Measurements from ENCODE around the gene SAE1. TPM values are rescaled to one million over a fixed set of nuclear protein-coding genes. Genes with fewer than 3 reads are reported as not detected.

SAE1 gene
- total and polyA plus RNA-seq, 10 of the 15 experiments (the other 5 are each of a cell fraction or from before 2014, with no cell fraction given), result 62.0 to 246 (median 148) TPM

DNA sequence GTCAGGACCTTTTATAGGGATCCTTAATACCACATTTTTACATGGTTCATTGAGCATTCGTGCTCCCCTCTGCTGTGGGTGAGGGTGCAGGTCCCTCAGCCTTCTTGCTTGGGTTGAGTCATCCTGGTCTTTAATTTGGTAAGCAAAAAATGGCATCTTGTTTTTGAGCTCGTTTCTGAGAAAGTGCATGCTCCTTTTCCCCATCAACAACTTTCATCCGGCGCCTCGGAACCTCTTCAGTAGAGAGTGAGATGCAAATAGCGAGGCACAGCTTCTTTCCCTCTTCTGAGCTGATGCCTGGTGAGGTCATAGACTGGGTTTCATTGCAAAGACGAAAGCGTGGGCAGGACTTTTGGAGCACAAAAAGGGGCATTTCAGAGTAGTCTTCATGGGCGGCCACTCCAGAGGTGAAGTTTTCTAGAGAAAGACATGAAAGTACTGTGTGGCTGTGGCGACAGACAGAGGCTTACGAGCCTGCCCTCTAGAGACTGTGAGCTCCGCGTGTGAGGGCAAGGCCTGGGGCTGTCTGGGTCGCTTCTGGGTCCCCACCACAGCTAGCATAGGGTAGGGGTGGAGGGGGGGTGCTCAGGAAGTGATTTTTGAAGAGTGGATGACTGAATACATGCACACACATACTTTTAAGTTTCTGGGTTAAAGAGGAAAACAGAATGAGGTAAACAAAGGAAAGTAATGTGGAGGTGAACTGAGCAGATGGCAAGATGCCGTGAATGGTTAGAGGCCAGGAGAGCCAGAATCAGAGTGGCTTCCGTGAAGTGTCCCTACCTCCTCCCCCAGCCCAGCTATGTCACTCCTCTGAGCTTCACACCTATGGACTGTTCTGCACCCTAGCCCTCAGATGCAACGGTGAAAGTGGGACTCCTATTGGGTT lies 56.1 kb downstream of the SAE1 start (continued):
- TF ChIP-seq ZBED1 (IDR thresholded peaks at IDR 0.05; ENCODE audit: borderline replicate concordance) (no peak), SMC3 (IDR thresholded peaks at IDR 0.05; ENCODE audit: borderline replicate concordance, low read length) (peak; percentile 32; the same call in 1 of the 2 replicates), RAD51 (IDR thresholded peaks at IDR 0.05) (no peak), NFXL1 (IDR thresholded peaks at IDR 0.05; ENCODE audit: borderline replicate concordance) (no peak), EGR1 (IDR thresholded peaks at IDR 0.05; ENCODE audit: borderline replicate concordance in 1 of 2, low read depth in 2 of 2, low read length in 2 of 2) (peak in 1 of 2 experiments; percentile 84; a peak in 2 of 3 replicates), ZNF384 (IDR thresholded peaks at IDR 0.05; ENCODE audit: borderline replicate concordance, low read depth, low read length) (no peak), BCL11A (IDR thresholded peaks at IDR 0.05; ENCODE audit: low read depth, low read length) (0 out of 2 replicates have a peak, but pooled peaks have one; percentile 14), ZNF207 (IDR thresholded peaks at IDR 0.05; ENCODE audit: borderline replicate concordance) (no peak), POLR2AphosphoS5 (IDR thresholded peaks at IDR 0.05; ENCODE audit: low read length) (peak; percentile 44; the same call in 1 of the 2 replicates), LARP7 (IDR thresholded peaks at IDR 0.05) (no peak), JUNB (IDR thresholded peaks at IDR 0.05) (peak; percentile 54; the same call in 1 of the 2 replicates), SUPT20H (IDR thresholded peaks at IDR 0.05; ENCODE audit: borderline replicate concordance, control insufficient read depth, low read depth, low read length) (no peak), SREBF2 (IDR thresholded peaks at IDR 0.05; ENCODE audit: low read length) (no peak), CHD1 (IDR thresholded peaks at IDR 0.05; ENCODE audit: low read depth, low read length) (no peak), HCFC1 (IDR thresholded peaks at IDR 0.05; ENCODE audit: low read length) (peak; percentile 16; the same call in 1 of the 2 replicates)
- TF ChIP-seq, protein P1, sequence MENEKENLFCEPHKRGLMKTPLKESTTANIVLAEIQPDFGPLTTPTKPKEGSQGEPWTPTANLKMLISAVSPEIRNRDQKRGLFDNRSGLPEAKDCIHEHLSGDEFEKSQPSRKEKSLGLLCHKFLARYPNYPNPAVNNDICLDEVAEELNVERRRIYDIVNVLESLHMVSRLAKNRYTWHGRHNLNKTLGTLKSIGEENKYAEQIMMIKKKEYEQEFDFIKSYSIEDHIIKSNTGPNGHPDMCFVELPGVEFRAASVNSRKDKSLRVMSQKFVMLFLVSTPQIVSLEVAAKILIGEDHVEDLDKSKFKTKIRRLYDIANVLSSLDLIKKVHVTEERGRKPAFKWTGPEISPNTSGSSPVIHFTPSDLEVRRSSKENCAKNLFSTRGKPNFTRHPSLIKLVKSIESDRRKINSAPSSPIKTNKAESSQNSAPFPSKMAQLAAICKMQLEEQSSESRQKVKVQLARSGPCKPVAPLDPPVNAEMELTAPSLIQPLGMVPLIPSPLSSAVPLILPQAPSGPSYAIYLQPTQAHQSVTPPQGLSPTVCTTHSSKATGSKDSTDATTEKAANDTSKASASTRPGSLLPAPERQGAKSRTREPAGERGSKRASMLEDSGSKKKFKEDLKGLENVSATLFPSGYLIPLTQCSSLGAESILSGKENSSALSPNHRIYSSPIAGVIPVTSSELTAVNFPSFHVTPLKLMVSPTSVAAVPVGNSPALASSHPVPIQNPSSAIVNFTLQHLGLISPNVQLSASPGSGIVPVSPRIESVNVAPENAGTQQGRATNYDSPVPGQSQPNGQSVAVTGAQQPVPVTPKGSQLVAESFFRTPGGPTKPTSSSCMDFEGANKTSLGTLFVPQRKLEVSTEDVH (IDR thresholded peaks at IDR 0.05; ENCODE audit: low read depth, partially characterized antibody), result no peak

All from GM12878 (cell line).